ENCODE data around the gene LMBR1L.

GRCh38 chr12:49055978-49056754 is 54.5 kb downstream of the LMBR1L start:
- TF ChIP-seq EGR1 (IDR thresholded peaks at IDR 0.05): no peak
- TF ChIP-seq EP300 (IDR thresholded peaks at IDR 0.05; ENCODE audit: borderline replicate concordance): no peak
- no peak for TF ChIP-seq CREB1 (IDR thresholded peaks at IDR 0.05; ENCODE audit: low read depth)
- TF ChIP-seq YY1 (IDR thresholded peaks at IDR 0.05; ENCODE audit: low read depth): no peak
- no peak for TF ChIP-seq REST (IDR thresholded peaks at IDR 0.05; ENCODE audit: low read depth)
- TF ChIP-seq MAX (IDR thresholded peaks at IDR 0.05): no peak
- TF ChIP-seq RAD21 (IDR thresholded peaks at IDR 0.05; ENCODE audit: low read depth): no peak
- no peak for TF ChIP-seq FOXM1 (IDR thresholded peaks at IDR 0.05; ENCODE audit: borderline replicate concordance, low read depth)
- no peak for TF ChIP-seq TAF1 (IDR thresholded peaks at IDR 0.05; ENCODE audit: low read depth)

Data from Ishikawa (cell line).